HG02763 (cell line): ENCODE measurements around the gene FGF2.
"Not testable (repeated sequence)": the region's sequence is repeated elsewhere in the genome, so short reads cannot be mapped to it uniquely, and the experiment has no call there.

Source experiments
- ATAC-seq: cut with Tn5 transposase; IDR thresholded peaks from one replicate; pipeline ENCODE4 v1.9.1; 2021; ENCODE audit warnings: mild to moderate bottlenecking, moderate library complexity; ENCODE audit not compliant: unreplicated experiment

The FGF2 gene

GRCh38 chr4:122844391-122844790 is 17.8 kb downstream of the FGF2 start:
- ATAC-seq = not testable (repeated sequence)

DNA sequence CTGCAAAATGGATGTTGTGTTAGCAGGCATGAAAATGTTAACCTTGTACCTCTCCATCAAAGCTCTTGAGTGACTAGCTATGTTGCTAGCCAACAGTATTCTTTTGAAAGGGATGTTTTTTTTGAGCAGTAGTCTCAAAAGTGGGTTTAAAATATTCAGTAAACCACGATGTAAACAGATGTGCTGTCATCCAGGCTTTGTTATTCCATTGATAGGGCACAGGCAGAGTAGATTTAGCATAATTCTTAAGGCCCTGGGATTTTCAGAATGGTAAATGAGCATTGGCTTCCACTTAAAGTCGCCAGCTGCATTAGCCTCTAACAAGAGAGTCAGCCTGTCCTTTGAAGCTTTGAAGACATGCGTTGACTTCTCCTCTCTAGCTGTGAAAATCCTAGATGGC is 18.4 kb downstream of the FGF2 start:
- ATAC-seq = no peak

DNA sequence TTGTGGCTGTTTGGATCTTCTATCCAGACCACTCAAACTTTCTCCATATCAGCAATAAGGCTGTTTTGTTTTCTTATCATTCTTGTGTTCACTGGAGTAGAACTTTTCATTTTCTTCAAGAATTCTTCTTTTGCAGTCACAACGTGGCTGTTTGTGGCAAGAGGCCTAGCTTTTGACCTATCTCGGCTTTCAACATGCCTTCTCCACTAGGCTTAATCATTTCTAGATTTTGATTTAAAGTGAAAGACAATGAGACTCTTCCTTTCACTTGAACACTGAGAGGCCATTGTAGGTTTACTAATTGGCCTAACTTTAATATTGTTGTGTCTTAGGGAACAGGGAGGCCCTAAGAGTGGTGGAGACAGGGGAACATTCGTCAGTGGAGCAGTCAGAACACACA is 19.1 kb downstream of the FGF2 start:
- no peak for ATAC-seq

DNA sequence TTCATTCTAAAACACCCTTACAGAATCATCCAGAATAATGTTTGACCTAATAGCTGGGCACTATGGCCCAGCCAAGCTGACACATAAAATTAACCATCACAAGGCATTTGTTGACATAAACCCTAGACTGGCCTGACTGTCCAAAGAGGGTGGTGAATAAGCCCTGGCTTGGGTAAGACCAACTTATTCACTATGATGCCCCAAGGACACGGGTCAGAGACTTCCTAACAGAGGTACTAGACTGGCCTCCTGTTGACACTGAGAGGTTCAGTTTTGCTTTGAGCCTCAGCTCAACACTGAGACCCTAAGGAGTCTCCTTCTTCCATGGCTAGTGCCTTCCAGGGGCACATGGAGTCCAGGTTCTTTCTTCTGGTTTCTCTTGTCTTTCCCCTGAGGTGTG is 21.3 kb downstream of the FGF2 start:
- no peak for ATAC-seq

DNA sequence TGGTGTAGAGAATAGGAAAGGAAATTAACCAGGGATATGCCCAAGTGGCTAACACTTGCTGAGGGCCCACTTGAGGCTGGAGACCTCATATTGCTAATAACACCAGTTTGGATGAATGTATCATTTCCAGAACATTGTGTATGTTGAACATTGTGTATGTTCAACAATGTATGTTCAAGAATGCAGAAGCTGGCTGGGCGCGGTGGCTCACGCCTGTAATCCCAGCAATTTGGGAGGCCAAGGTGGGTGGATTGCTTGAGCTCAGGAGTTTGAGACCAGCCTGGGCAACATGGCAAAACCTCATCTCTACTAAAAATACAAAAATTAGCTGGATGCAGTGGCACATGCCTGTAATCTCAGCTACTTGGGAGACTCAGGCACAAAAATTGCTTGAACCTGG is 23.2 kb downstream of the FGF2 start:
- not testable (repeated sequence) for ATAC-seq

- ATAC-seq = no peak
Observed at GRCh38 chr4:122851568-122851967, 24.9 kb downstream of the FGF2 start.

DNA sequence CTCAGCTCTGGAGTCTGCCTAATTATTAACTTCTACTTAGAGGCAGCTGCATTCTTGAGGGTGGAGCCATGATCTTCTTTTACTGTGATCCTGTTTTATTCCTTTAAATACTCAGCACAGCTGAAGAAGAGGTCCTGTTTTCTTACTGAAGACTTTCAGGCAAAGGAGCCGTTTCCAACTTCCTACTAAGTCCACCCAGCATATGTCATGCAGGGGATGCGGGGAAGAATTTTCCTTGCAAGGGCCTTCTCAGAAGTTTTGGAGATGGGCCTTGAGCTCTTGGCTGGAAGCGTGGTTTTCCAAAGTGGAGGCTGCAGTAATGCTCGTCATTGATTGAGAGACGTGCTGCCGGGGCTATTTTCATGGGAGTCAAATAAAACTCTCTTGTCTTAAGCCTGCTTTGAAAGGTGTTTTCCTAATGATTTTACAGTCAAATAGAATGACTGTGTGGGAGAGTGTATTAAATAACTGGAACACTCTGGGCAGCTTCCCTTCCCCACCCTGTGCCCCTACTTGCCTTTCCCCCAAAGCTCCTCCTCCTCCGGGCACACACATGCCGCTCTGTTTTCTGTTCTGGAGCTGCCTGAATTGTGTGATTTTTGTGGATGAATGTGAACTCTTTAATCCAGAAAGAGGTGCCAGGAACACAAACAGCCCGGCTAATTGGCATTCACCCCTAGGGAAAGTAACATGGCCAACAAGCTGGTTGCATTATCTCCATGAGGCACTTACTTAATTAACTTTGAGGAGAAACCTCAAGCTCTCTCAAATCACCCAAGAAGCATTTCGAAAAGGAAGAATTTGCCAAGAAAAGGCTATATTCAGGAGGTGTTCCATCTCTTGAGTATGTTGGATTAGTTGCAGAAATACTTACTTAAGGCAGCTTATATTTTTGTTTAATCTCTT is 28.1 kb downstream of the FGF2 start:
- no peak for ATAC-seq

GRCh38 chr4:122855353-122855890 is 28.8 kb downstream of the FGF2 start:
- no peak for ATAC-seq

DNA sequence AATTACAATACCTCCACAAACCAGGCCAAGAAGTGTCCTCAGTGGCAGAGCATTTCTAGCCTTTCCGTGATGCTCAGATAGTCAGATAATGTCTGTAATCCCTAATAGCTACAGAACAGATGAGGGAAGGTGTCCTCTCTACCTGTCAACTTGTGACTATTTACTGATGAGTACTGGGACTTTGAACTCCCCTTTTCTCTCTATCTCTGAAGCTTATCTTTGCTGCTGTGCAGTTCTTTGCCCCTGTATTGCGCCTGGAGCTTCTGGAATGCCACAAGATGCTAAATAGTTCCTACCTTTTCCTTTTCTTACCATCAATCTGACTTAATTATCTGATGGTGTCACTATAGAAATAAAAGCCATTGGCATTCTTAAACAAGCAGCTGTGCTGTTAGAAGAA is 30.5 kb downstream of the FGF2 start:
- no peak for ATAC-seq

DNA sequence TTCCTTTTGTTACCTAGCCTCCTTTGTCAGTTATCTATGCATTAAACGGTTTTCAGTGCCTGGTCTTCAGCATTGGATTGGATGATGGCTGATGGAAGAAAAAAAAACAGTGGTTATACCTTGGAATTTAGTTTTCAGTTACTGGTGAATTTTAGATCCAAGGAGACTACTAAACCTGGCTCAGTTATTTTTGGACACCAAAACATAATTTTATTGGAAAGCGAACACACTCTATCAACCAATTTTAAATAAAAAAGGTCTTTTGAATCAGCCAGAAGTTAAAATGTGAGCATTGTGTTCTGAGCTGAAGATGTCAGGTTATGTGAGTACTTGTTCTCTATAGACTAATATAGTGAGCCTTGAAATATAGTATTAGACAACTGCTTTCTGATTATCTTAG is 32.1 kb downstream of the FGF2 start:
- ATAC-seq = no peak

GRCh38 chr4:122861172-122861943 is 34.7 kb downstream of the FGF2 start:
- ATAC-seq = no peak

GRCh38 chr4:122863639-122864038 is 37.0 kb downstream of the FGF2 start:
- ATAC-seq = no peak

GRCh38 chr4:122865425-122865824 is 38.8 kb downstream of the FGF2 start:
- ATAC-seq = no peak

DNA sequence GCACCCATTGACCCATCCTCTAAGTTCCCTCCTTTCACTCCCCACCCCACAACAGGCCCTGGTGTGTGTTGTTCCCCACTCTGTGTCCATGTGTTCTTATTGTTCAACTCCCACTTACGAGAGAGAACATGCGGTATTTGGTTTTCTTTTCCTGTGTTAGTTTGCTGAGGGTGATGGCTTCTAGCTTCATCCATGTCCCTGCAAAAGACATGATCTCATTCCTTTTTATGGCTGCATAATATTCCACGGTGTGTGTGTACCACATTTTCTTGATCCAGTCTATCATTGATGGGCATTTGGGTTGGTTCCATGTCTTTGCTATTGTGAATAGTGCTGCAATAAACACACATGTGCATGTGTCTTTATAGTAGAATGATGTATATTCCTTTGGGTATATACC is 41.6 kb downstream of the FGF2 start:
- ATAC-seq = not testable (repeated sequence)

DNA sequence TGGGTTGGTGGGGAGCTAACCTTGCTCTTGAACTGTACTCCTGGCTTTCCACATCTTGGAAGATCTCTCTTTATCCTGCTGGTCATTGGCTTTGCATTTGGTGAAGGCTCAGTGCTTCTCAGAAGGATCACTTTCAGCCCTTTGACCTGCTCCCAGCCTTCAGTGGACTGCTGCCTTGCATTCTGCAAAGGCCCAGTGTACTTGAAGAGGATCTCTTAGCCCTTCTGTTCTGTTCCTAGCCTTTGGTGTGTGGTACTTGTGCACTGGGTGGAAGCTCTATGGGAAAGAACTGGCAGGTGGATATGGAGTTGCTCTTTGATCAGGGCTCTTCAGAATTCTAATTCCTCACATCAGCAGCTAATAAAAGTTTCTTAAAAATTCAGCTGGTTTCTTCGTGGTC is 46.5 kb downstream of the FGF2 start:
- ATAC-seq = no peak

GRCh38 chr4:122873821-122874593 is 47.4 kb downstream of the FGF2 start:
- no peak for ATAC-seq

DNA sequence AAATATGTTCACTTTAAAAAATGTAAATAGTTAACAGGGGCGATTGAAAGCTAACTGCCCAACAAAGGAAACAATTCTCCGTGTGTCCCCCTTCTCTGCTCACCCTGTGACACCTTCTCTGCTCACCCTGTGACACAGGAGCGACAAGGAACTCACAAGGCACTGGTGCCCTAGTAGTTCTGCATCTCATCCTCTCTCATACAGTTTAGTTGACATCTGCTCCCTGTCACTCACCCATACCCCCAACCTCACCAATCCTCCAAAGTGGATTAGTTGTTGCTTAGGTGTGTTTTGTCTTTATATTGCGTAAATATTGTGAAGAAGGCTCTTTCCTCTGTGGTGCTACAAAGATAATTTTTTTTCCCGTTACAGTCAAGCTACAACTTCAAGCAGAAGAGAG is 49.3 kb downstream of the FGF2 start:
- no peak for ATAC-seq

DNA sequence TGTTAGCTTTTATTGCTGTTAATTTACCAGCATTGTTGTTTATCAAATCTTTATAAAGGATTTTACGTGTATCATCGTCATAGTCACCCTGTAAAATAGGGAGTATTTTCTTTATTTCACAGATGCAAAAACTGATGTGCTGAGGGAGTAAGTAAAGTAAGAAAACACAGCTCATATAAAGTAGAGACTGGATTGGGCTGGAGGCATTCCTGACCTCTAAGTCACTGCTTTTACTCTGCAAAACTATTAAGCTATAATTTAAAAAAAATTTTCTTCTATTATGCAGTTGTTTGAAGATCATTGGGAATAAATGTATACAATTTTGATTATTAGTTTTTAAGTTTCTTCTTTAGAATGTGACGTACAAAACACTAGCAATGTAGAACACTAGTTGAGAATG is 49.8 kb downstream of the FGF2 start:
- no peak for ATAC-seq

GRCh38 chr4:122879001-122879400 is 52.4 kb downstream of the FGF2 start:
- ATAC-seq = no peak

- ATAC-seq = no peak
Observed at GRCh38 chr4:122882857-122883735, 56.5 kb downstream of the FGF2 start.
